K562 (cell line): ENCODE data around the gene GCHFR. TPM values are rescaled to one million over a fixed set of nuclear protein-coding genes. Genes with fewer than 3 reads are reported as not detected.

ENCODE experiments used
- BHLHE40 ChIP-seq: IDR thresholded peaks from 2 replicates; pipeline ENCODE4 v1.6.1; 2011; ENCODE audit warnings: low read length, improper control_type of control experiment
- E2F6 ChIP-seq, 2 experiments: IDR thresholded peaks; 2 replicates each; pipeline ENCODE4 v1.6.1; 2011; ENCODE audit warnings: borderline replicate concordance in 1 of 2, control low read depth in 1 of 2, low read depth in 1 of 2, low read length in 1 of 2, mild to moderate bottlenecking in 1 of 2, mixed read lengths in 1 of 2, moderate library complexity in 1 of 2; ENCODE audit not compliant: insufficient read depth in 1 of 2, insufficient read length in 1 of 2, poor library complexity in 1 of 2, severe bottlenecking in 1 of 2; ENCODE audit errors: extremely low read depth in 1 of 2
- E2F8 ChIP-seq: fragments of 450-650 bp; IDR thresholded peaks from 2 replicates; pipeline ENCODE4 v1.7.1; 2018; ENCODE audit warnings: mild to moderate bottlenecking, low read depth; ENCODE audit not compliant: partially characterized antibody
- ELF2 ChIP-seq: fragments of 250-450 bp; sonication (Bioruptor Pico); IDR thresholded peaks from 2 replicates; pipeline ENCODE4 v1.5.0; 2021; ENCODE audit warnings: mild to moderate bottlenecking
- FOSL1 ChIP-seq: fragments of 200-800 bp; sonication (Bioruptor generic); conservative IDR thresholded peaks from 2 replicates; pipeline ENCODE4 v1.6.1; 2016; ENCODE audit warnings: missing genetic modification characterization, missing compliant biosample characterization
- HMBOX1 ChIP-seq: sonication (generic); IDR thresholded peaks from 2 replicates; pipeline ENCODE4 v1.6.1; 2016
- JUNB ChIP-seq: fragments of 450-650 bp; formaldehyde crosslinking; conservative IDR thresholded peaks from 2 replicates; pipeline ENCODE4 v1.4.0; 2020; ENCODE audit warnings: mild to moderate bottlenecking
- KDM2B ChIP-seq: fragments of 250-450 bp; sonication (Bioruptor Pico); IDR thresholded peaks from 2 replicates; pipeline ENCODE4 v1.8.0; 2021; ENCODE audit warnings: mild to moderate bottlenecking, moderate library complexity
- L3MBTL2 ChIP-seq: fragments of 450-650 bp; IDR thresholded peaks from 2 replicates; pipeline ENCODE4 v1.6.1; 2016; ENCODE audit warnings: mild to moderate bottlenecking, moderate library complexity
- MEF2D ChIP-seq: conservative IDR thresholded peaks from 2 replicates; pipeline ENCODE4 v1.6.1; 2016; ENCODE audit warnings: low read depth, missing genetic modification characterization, missing compliant biosample characterization
- MYNN ChIP-seq, 2 experiments: sonication (generic); formaldehyde crosslinking in 1 of 2; IDR thresholded peaks; 2 replicates each; pipeline versions ENCODE4 v1.5.0 to v1.6.1; 2016 to 2020; ENCODE audit warnings: antibody characterized with exemption in 1 of 2, missing genetic modification reagents in 1 of 2
- NFE2 ChIP-seq: IDR thresholded peaks from 2 replicates; pipeline ENCODE4 v1.6.1; 2014; ENCODE audit warnings: antibody characterized with exemption, low read depth
- POLR2G ChIP-seq: fragments of 200-400 bp; formaldehyde crosslinking; IDR thresholded peaks from 2 replicates; pipeline ENCODE4 v1.6.1; 2017; ENCODE audit warnings: low read depth, mild to moderate bottlenecking, antibody characterized with exemption, low read length, moderate library complexity
- RERE ChIP-seq: sonication (generic); formaldehyde crosslinking; IDR thresholded peaks from 2 replicates; pipeline ENCODE4 v1.8.0; 2023; ENCODE audit warnings: missing genetic modification reagents, mild to moderate bottlenecking, borderline replicate concordance
- SMARCC2 ChIP-seq: fragments of 450-650 bp; IDR thresholded peaks from 2 replicates; pipeline ENCODE4 v1.6.1; 2017; ENCODE audit warnings: antibody characterized with exemption, moderate library complexity, mild to moderate bottlenecking, low read depth
- TAL1 ChIP-seq: fragments of 450-650 bp; IDR thresholded peaks from 2 replicates; pipeline ENCODE4 v1.6.1; 2016; ENCODE audit warnings: mild to moderate bottlenecking
- XRCC5 ChIP-seq: fragments of 200-400 bp; formaldehyde crosslinking; IDR thresholded peaks from 2 replicates; pipeline ENCODE4 v1.6.1; 2017; ENCODE audit warnings: low read depth, mild to moderate bottlenecking, low read length
- ZBTB1 ChIP-seq: sonication (generic); formaldehyde crosslinking; IDR thresholded peaks from 2 replicates; pipeline ENCODE4 v1.8.1; 2023; ENCODE audit warnings: missing genetic modification reagents, low read depth, mild to moderate bottlenecking, borderline replicate concordance
- polyA plus RNA-seq, 8 experiments: library from polyadenylated mRNA; depleted of rRNA in 4 of 8; stranded (reverse) in 5 of 8; unstranded in 3 of 8; fragments of >200 nt; fragmentation: Nextera tagmentation in 2 of 8; fragmentation: Illumina TruSeq in 1 of 8; extraction: Ambion mirVana in 2 of 8; extraction: Trizol in 1 of 8; gene quantifications; 2 replicates each; pipeline versions ENCODE4 v1.2.1 to v1.2.3, GENCODE V29; 2011 to 2014; ENCODE audit warnings: inconsistent platforms in 1 of 8, missing spikeins in 1 of 8
- total RNA-seq, 7 experiments: library from RNA; depleted of rRNA in 6 of 7; stranded (reverse); fragments of >200 nt in 6 of 7; fragmentation: Illumina TruSeq in 2 of 7; extraction: Trizol in 2 of 7; gene quantifications; 2 replicates each; pipeline versions ENCODE4 v1.2.1 to v1.2.3, GENCODE V29; 2011 to 2021; ENCODE audit warnings: low replicate concordance in 1 of 7

GCHFR gene
- total and polyA plus RNA-seq, 9 of the 15 experiments (the other 6 are each of a cell fraction or from before 2014, with no cell fraction given), result 8.7 to 83.5 (median 20.8) TPM

GRCh38 chr15:40751745-40752144, 12.1 kb upstream of the GCHFR start (continued):
- peak in 1 of 2 experiments; percentile 80 for TF ChIP-seq E2F6 (IDR thresholded peaks at IDR 0.05; ENCODE audit: borderline replicate concordance in 1 of 2, extremely low read depth in 1 of 2, insufficient read depth in 1 of 2, insufficient read length in 1 of 2, low read depth in 1 of 2, low read length in 1 of 2, poor library complexity in 1 of 2, severe bottlenecking in 1 of 2)
- TF ChIP-seq HMBOX1, result peak; percentile 74; the same call in 1 of the 2 replicates
- TF ChIP-seq ELF2 (CRISPR knock-in tag), result no peak
- no peak for TF ChIP-seq JUNB (CRISPR knock-in tag)
- TF ChIP-seq ZBTB1 (CRISPR knock-in tag), result peak; percentile 86; the same call in 1 of the 2 replicates
- TF ChIP-seq RERE (CRISPR knock-in tag), result no peak
- TF ChIP-seq FOSL1 (tag), result peak; percentile 88
- TF ChIP-seq NFE2, result peak; percentile 7; the same call in 1 of the 2 replicates
- peak; percentile 42; the same call in 1 of the 2 replicates for TF ChIP-seq SMARCC2
- peak; percentile 41; the same call in 1 of the 2 replicates for TF ChIP-seq POLR2G
- no peak for TF ChIP-seq MEF2D
- no peak for TF ChIP-seq KDM2B (CRISPR knock-in tag)
- TF ChIP-seq E2F8, result no peak
- peak; percentile 32; the same call in 1 of the 2 replicates for TF ChIP-seq L3MBTL2
- peak; percentile 14; the same call in 1 of the 2 replicates for TF ChIP-seq XRCC5
- TF ChIP-seq BHLHE40, result 0 out of 2 replicates have a peak, but pooled peaks have one; percentile 8
- TF ChIP-seq MYNN (IDR thresholded peaks at IDR 0.05), result 0 out of 2 replicates have a peak, but pooled peaks have one; percentile 21
- no peak for TF ChIP-seq MYNN (CRISPR knock-in tag; IDR thresholded peaks at IDR 0.05)
- peak; percentile 50; the same call in 1 of the 2 replicates for TF ChIP-seq TAL1
